Stomach smooth muscle (tissue), 2 donors: Measurements from ENCODE around the gene DDX18.
"Not testable (repeated sequence)": the region's sequence is repeated elsewhere in the genome, so short reads cannot be mapped to it uniquely, and the experiment has no call there.

ENCODE experiments used
- H3K27ac ChIP-seq: one replicate; pipeline ENCODE4 v1.7.0; 2013; ENCODE audit warnings: mild to moderate bottlenecking, low read length, inconsistent platforms
- H3K27me3 ChIP-seq, 2 donors: one replicate each; pipeline ENCODE4 v1.7.0; 2013; ENCODE audit warnings: low read length in 2 of 2; ENCODE audit not compliant: insufficient read depth in 2 of 2, control insufficient read depth in 1 of 2
- H3K36me3 ChIP-seq, 2 donors: one replicate each; pipeline ENCODE4 v1.7.0; 2013; ENCODE audit warnings: low read length in 2 of 2; ENCODE audit not compliant: control insufficient read depth in 2 of 2, insufficient read depth in 2 of 2
- H3K4me1 ChIP-seq: one replicate; pipeline ENCODE4 v1.7.0; 2013; ENCODE audit warnings: low read length; ENCODE audit not compliant: control insufficient read depth, insufficient read depth
- H3K4me3 ChIP-seq, 2 donors: one replicate each; pipeline ENCODE4 v1.7.0; 2013; ENCODE audit warnings: low read length in 2 of 2
- H3K9ac ChIP-seq, 2 donors: one replicate each; pipeline ENCODE4 v1.7.0; 2013; ENCODE audit warnings: low read length in 2 of 2, mild to moderate bottlenecking in 1 of 2
- H3K9me3 ChIP-seq, 2 donors: one replicate each; pipeline ENCODE4 v1.7.0; 2013; ENCODE audit warnings: low read length in 2 of 2; ENCODE audit not compliant: control insufficient read depth in 2 of 2
- donor health status: healthy.
- donor health status: Pancreatic carcinoma.

Gene DDX18

GRCh38 chr2:117801826-117802225 is 12.7 kb upstream of the DDX18 start:
- Histone ChIP-seq H3K27ac (no peak overlapping the region), H3K4me1 (no peaks in the 10 kb centered on the region)

GRCh38 chr2:117803644-117804325 is 10.7 kb upstream of the DDX18 start:
- H3K9ac ChIP-seq, H3K27ac ChIP-seq, H3K4me3 ChIP-seq, H3K9me3 ChIP-seq, H3K36me3 ChIP-seq, H3K4me1 ChIP-seq: not testable (repeated sequence)
- peaks cover 0 to 15% of the 10 kb centered on the region in 2 donors for H3K27me3 ChIP-seq

More at GRCh38 chr2:117801826-117802225, 12.7 kb upstream of the DDX18 start:
- H3K4me3 ChIP-seq = no peak overlapping the region
- H3K9me3 ChIP-seq = no peaks in the 10 kb centered on the region
- H3K36me3 ChIP-seq = no peaks in the 10 kb centered on the region
- no peak overlapping the region for H3K9ac ChIP-seq
- H3K27me3 ChIP-seq = peaks cover 0 to 15% of the 10 kb centered on the region in 2 donors

- H3K27ac ChIP-seq = no peak overlapping the region
- H3K9me3 ChIP-seq = no peaks in the 10 kb centered on the region
- H3K36me3 ChIP-seq = no peaks in the 10 kb centered on the region
- H3K4me1 ChIP-seq = peaks cover 6% of the 10 kb centered on the region
- no peaks in the 10 kb centered on the region for H3K27me3 ChIP-seq
- H3K9ac ChIP-seq = no peak overlapping the region
- no peak overlapping the region for H3K4me3 ChIP-seq
Measured at GRCh38 chr2:117812443-117812842, 2.0 kb upstream of the DDX18 start.

GRCh38 chr2:117815946-117816345 is 1.5 kb downstream of the DDX18 start:
- no peaks in the 10 kb centered on the region for H3K9me3 ChIP-seq
- H3K4me3 ChIP-seq = peak overlapping the region; percentile 95 to 98
- peaks cover 21 to 30% of the 10 kb centered on the region in 2 donors for H3K36me3 ChIP-seq
- H3K4me1 ChIP-seq = peaks cover 6% of the 10 kb centered on the region
- no peaks in the 10 kb centered on the region for H3K27me3 ChIP-seq
- no peak overlapping the region for H3K27ac ChIP-seq
- H3K9ac ChIP-seq = peak overlapping the region; percentile 2 to 97

- no peak overlapping the region for H3K27ac ChIP-seq
- no peak overlapping the region for H3K9ac ChIP-seq
- peaks cover 6% of the 10 kb centered on the region for H3K4me1 ChIP-seq
- peaks cover 41 to 54% of the 10 kb centered on the region in 2 donors for H3K36me3 ChIP-seq
- H3K27me3 ChIP-seq = no peaks in the 10 kb centered on the region
- no peaks in the 10 kb centered on the region for H3K9me3 ChIP-seq
- no peak overlapping the region for H3K4me3 ChIP-seq
Measured at GRCh38 chr2:117818921-117819320, 4.4 kb downstream of the DDX18 start.

GRCh38 chr2:117820444-117820843 is 6.0 kb downstream of the DDX18 start:
- Histone ChIP-seq H3K36me3 (peaks cover 50 to 68% of the 10 kb centered on the region in 2 donors), H3K9ac (no peak overlapping the region), H3K4me1 (peaks cover under 1% of the 10 kb centered on the region)

GRCh38 chr2:117825437-117825836 is 10.9 kb downstream of the DDX18 start:
- no peaks in the 10 kb centered on the region for H3K4me1 ChIP-seq
- H3K9ac ChIP-seq = no peak overlapping the region
- H3K27me3 ChIP-seq = no peaks in the 10 kb centered on the region
- H3K27ac ChIP-seq = no peak overlapping the region
- no peak overlapping the region for H3K4me3 ChIP-seq
- H3K36me3 ChIP-seq = peaks cover 75 to 76% of the 10 kb centered on the region in 2 donors
- H3K9me3 ChIP-seq = no peaks in the 10 kb centered on the region

More at GRCh38 chr2:117820444-117820843, 6.0 kb downstream of the DDX18 start:
- Histone ChIP-seq H3K4me3 (no peak overlapping the region), H3K27me3 (no peaks in the 10 kb centered on the region), H3K27ac (no peak overlapping the region), H3K9me3 (no peaks in the 10 kb centered on the region)

GRCh38 chr2:117827464-117827863 is 13.0 kb downstream of the DDX18 start:
- not testable (repeated sequence) for H3K4me3 ChIP-seq, H3K9me3 ChIP-seq, H3K9ac ChIP-seq, H3K27me3 ChIP-seq, H3K4me1 ChIP-seq, H3K27ac ChIP-seq
- H3K36me3 ChIP-seq = peaks cover 59 to 63% of the 10 kb centered on the region in 2 donors

- Histone ChIP-seq H3K4me3 (no peak overlapping the region), H3K4me1 (no peaks in the 10 kb centered on the region), H3K9me3 (no peaks in the 10 kb centered on the region), H3K27ac (no peak overlapping the region), H3K36me3 (peaks cover 58 to 63% of the 10 kb centered on the region in 2 donors), H3K27me3 (no peaks in the 10 kb centered on the region), H3K9ac (no peak overlapping the region)
Measured at GRCh38 chr2:117828870-117829269, 14.4 kb downstream of the DDX18 start.

- H3K4me3 ChIP-seq = no peak overlapping the region
- H3K27ac ChIP-seq = no peak overlapping the region
- H3K4me1 ChIP-seq = peaks cover 13% of the 10 kb centered on the region
- H3K9me3 ChIP-seq = no peaks in the 10 kb centered on the region
- H3K36me3 ChIP-seq = peaks cover 29 to 37% of the 10 kb centered on the region in 2 donors
- H3K27me3 ChIP-seq = no peaks in the 10 kb centered on the region
- no peak overlapping the region for H3K9ac ChIP-seq
Measured at GRCh38 chr2:117832332-117832731, 17.8 kb downstream of the DDX18 start.

- Histone ChIP-seq H3K4me3 (no peak overlapping the region), H3K4me1 (peaks cover 13% of the 10 kb centered on the region), H3K9ac (no peak overlapping the region), H3K27me3 (no peaks in the 10 kb centered on the region), H3K9me3 (no peaks in the 10 kb centered on the region), H3K36me3 (peaks cover 29 to 34% of the 10 kb centered on the region in 2 donors), H3K27ac (no peak overlapping the region)
Measured at GRCh38 chr2:117832905-117833613, 18.6 kb downstream of the DDX18 start.
